HG03159 (cell line): ENCODE results near the gene TAS2R46.
"Not testable (repeated sequence)": the region's sequence is repeated elsewhere in the genome, so short reads cannot be mapped to it uniquely, and the experiment has no call there.

Experiments
- ATAC-seq: cut with Tn5 transposase; IDR thresholded peaks from one replicate; pipeline ENCODE4 v1.9.1; 2021; ENCODE audit warnings: mild to moderate bottlenecking, moderate library complexity; ENCODE audit not compliant: unreplicated experiment

The TAS2R46 gene

GRCh38 chr12:11062194-11062593 is at the start of gene TAS2R46:
Gene TAS2R46, minus strand, starts transcription at chr12:11062294. Its CDS starts 0 bp downstream, at chr12:11062294.
- ATAC-seq, result not testable (repeated sequence)

GRCh38 chr12:11111213-11111612 is 49.1 kb upstream of the TAS2R46 start:
- ATAC-seq, result not testable (repeated sequence)

- no peak for ATAC-seq
Measured at GRCh38 chr12:11108862-11109261, 46.8 kb upstream of the TAS2R46 start.

GRCh38 chr12:11107719-11108118 is 45.6 kb upstream of the TAS2R46 start:
- no peak for ATAC-seq

- no peak for ATAC-seq
Measured at GRCh38 chr12:11106288-11106687, 44.2 kb upstream of the TAS2R46 start.

- ATAC-seq, result no peak
Measured at GRCh38 chr12:11105546-11105945, 43.5 kb upstream of the TAS2R46 start.

GRCh38 chr12:11094910-11095309 is 32.8 kb upstream of the TAS2R46 start:
- not testable (repeated sequence) for ATAC-seq

- no peak for ATAC-seq
Measured at GRCh38 chr12:11092128-11092527, 30.0 kb upstream of the TAS2R46 start, which contains the start of gene TAS2R43. Gene TAS2R43, minus strand, starts transcription at chr12:11092313. Its CDS starts 84 bp downstream, at chr12:11092229.

- no peak for ATAC-seq
Measured at GRCh38 chr12:11089246-11089645, 27.2 kb upstream of the TAS2R46 start.

GRCh38 chr12:11085419-11085818 is 23.3 kb upstream of the TAS2R46 start:
- peak; percentile 64 for ATAC-seq

GRCh38 chr12:11081987-11082386 is 19.9 kb upstream of the TAS2R46 start:
- no peak for ATAC-seq

GRCh38 chr12:11078246-11078645 is 16.2 kb upstream of the TAS2R46 start:
- no peak for ATAC-seq

- no peak for ATAC-seq
Measured at GRCh38 chr12:11075642-11076041, 13.5 kb upstream of the TAS2R46 start.

- ATAC-seq, result no peak
Measured at GRCh38 chr12:11071414-11071813, 9.3 kb upstream of the TAS2R46 start.

GRCh38 chr12:11070999-11071398 is 8.9 kb upstream of the TAS2R46 start:
- ATAC-seq, result no peak

GRCh38 chr12:11069854-11070365 is 7.8 kb upstream of the TAS2R46 start:
- ATAC-seq, result no peak

GRCh38 chr12:11067514-11067913 is 5.4 kb upstream of the TAS2R46 start:
- no peak for ATAC-seq

- ATAC-seq, result no peak
Measured at GRCh38 chr12:11059784-11060183, 2.3 kb downstream of the TAS2R46 start.

GRCh38 chr12:11059041-11059440 is 3.1 kb downstream of the TAS2R46 start:
- no peak for ATAC-seq

- no peak for ATAC-seq
Measured at GRCh38 chr12:11055306-11055705, 6.8 kb downstream of the TAS2R46 start.

GRCh38 chr12:11049806-11050531 is 12.1 kb downstream of the TAS2R46 start:
- not testable (repeated sequence) for ATAC-seq

GRCh38 chr12:11041366-11041765 is 20.7 kb downstream of the TAS2R46 start:
- not testable (repeated sequence) for ATAC-seq

- no peak for ATAC-seq
Measured at GRCh38 chr12:11040162-11040561, 21.9 kb downstream of the TAS2R46 start.
